GM19467 (cell line): Measurements from ENCODE around the gene JUND.
"Not testable (repeated sequence)": the region's sequence is repeated elsewhere in the genome, so short reads cannot be mapped to it uniquely, and the experiment has no call there.

Experiments used
- ATAC-seq: cut with Tn5 transposase; IDR thresholded peaks from one replicate; pipeline ENCODE4 v1.9.1; 2021; ENCODE audit warnings: mild to moderate bottlenecking, moderate library complexity; ENCODE audit not compliant: unreplicated experiment

JUND gene

GRCh38 chr19:18281082-18282020 lies at the start of gene JUND:
JUND (minus strand) TSS chr19:18281622; CDS start chr19:18281484, 138 bp downstream.
- ATAC-seq: peak; percentile 62

DNA sequence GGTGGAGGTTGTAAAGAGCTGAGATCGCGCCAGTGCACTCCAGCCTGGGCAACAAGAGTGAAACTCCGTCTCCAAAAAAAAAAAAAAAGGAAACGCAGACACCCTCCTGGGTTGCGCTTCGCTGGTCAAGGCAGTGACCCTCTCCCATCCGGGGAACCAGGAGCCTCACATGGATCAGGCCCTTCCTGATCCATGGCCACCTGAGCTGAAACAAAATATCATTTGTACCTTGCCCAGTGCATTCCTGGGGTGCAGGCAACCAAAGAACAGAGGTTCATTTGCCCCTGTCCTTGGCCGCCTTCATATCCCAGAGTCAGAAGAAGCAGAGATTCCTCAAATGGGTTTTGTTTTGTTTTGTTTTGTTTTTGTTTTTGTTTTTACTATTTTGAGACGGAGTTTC lies 49.4 kb upstream of the JUND start:
- ATAC-seq: no peak

DNA sequence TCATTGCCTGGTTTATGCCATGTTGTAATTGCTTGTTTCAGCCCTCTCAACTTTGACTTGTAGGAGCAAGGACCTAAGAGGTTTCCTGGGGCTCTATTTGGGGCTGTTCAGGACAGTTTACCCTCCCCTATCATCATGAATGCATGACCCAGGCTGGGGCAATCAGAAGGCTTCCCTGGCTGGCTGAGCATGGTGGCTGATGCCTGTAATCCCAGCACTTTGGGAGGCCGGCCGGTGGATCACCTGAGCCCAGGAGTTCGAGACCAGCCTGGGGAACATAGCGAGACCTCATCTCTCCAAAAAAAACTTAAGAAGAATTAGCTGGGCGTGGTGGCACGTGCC lies 47.6 kb upstream of the JUND start:
- no peak for ATAC-seq

DNA sequence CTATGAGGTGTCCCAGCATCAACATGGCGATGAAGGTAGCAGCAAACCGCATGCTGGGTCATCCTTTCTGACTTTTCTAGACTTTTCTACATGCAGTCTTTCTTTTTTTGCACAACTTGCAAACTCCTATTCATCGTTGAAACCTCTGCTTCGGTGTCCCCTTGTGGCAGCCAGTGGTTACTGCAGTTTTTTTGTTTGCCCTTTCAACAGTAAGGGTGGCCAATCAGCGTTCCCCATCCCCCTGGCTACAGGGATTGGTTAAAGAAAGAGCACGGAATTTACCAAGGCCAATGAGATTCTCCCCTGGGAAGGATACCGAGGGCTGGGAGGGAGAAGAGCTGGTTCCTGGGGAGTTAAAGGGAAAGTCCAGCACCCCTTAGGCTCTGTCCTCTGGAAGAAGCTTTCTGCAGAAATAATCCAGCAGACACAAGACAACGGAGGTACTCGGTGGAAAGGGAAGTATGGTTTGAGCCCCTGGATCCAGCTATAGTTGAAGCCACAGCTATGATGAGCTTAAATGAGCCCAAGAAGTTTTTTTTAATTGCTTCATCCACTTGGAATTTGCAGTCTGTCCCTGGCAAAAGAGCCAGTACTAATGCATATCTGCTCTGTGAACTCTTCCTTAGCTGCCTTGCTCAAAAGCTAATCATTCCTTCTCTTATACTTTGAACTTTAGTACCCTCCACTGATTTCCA lies 47.1 kb upstream of the JUND start:
- no peak for ATAC-seq

GRCh38 chr19:18326772-18327171 lies 45.4 kb upstream of the JUND start:
- ATAC-seq: no peak

DNA sequence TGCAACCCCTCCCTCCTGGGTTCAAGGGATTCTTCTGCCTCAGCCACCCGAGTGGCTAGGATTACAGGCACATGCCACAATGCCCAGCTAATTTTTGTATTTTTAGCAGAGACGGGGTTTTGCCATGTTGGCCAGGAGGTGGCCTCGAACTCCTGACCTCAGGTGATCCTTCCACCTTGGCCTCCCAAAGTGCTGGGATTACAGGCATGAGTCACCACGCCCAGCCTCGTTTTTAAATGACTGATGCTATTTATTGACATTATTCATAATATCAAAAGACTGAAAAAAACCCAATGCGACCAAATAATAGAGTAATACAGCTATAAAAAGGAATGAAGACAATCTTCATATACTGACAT lies 42.9 kb upstream of the JUND start:
- ATAC-seq: not testable (repeated sequence)

GRCh38 chr19:18322759-18323460 lies 41.5 kb upstream of the JUND start, which contains the start of gene LSM4:
LSM4 (minus strand) TSS chr19:18323076; CDS start chr19:18323020, 56 bp downstream.
- ATAC-seq: peak; percentile 93

GRCh38 chr19:18322318-18322758 lies 40.9 kb upstream of the JUND start:
- no peak for ATAC-seq

DNA sequence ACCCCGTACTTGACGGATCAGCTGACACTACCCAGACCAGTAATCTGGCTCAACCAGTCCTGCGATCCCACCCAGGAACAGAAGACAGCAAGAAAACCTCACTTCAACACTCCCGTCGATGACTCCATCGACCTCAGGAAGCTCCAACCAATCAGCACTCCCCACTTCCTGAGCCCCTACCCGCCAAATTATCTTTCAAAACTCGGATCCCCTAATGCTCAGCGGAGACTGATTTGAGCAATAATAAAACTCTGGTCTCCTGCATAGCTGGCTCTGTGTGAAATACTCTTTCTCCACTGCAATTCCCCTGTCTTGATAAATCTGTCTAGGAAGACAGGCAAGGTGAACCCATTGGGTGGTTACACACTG lies 40.3 kb upstream of the JUND start:
- no peak for ATAC-seq

- ATAC-seq: no peak
Measured at GRCh38 chr19:18320865-18321733, 39.7 kb upstream of the JUND start.

DNA sequence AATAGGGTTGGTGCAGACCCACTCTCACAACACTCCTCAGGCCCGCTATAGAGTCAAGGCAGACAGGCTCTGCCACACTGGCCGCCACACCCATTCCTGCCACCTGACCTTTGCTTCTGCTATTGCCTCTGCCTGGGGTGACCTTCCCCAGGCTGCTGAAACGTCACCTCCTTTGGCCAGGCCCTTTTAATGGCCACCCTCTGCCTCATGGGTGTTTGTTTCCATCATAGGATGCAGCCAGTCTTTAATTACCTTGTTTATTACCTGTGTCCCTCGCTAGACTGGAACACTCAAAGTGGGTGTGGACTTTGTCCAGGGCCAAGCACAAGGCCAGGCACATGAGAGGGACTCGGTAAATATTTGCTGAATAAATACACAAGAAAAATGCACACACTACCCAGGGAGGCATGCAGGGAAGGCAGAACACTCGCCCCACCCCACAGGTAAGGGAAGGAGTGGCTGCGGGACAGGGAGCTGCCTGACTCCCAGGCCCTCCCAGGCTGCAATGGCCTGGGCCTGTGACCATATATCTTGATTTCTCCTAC lies 38.2 kb upstream of the JUND start:
- no peak for ATAC-seq

- no peak for ATAC-seq
Measured at GRCh38 chr19:18317961-18318800, 36.8 kb upstream of the JUND start.

- ATAC-seq: no peak
Measured at GRCh38 chr19:18313398-18313797, 32.0 kb upstream of the JUND start.

- ATAC-seq: no peak
Measured at GRCh38 chr19:18312092-18312534, 30.7 kb upstream of the JUND start.

DNA sequence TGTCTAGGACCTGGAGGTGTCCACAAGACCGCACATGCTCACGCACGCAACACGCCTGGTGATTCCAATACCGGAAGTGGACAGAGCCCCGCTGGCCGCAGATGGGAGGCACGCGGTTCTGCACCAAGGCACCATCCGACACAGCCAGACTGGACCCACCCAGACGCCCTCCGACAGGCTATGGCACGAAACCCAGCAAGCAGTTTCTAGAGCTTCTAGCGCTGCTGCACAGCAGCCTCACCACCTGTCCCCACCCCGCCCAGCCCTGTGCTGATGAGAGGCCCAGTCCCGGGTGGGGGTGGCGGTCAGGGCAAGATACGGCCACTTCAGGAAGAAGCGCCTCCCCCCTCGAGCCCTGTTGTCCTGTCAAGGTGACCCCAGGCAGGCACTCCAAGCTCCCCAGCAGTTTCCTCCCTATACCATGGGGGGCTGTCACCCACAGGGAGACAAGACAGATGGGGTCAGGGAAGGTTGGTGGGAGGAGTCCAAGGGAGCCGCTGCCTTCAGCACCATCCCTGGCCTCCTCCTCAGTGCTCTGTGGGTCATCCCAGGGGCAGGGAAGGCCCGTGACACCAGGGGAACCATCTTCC lies 30.2 kb upstream of the JUND start:
- ATAC-seq: no peak

DNA sequence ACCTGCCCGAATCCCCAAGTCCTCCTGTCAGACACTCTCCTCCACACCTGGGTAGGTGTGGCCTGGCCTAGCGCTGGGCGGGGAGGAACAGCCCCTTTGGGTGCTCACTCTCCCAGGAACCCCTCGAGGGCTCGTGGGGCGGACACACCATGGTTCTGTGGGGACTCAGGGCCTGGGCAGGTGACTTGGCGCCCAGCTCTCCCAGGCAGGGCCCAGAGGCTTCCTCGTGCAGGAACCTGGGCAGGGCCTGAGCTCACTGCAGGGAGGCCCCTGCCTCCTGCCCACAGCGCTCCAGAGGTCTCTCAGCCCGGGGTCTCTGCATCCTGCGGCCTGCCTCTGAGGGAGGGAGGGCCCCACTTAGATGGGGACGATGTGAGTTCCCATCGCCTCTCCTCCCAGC lies 29.5 kb upstream of the JUND start:
- no peak for ATAC-seq

GRCh38 chr19:18310118-18310909 lies 28.9 kb upstream of the JUND start:
- ATAC-seq: no peak

GRCh38 chr19:18309525-18310064 lies 28.2 kb upstream of the JUND start:
- no peak for ATAC-seq
